Inferior parietal cortex (tissue), 1 donor: Measurements from ENCODE around the gene DOCK11.
"Not testable (repeated sequence)": the region's sequence is repeated elsewhere in the genome, so short reads cannot be mapped to it uniquely, and the experiment has no call there.

ENCODE experiments used
- DNase-seq: peaks from one replicate; pipeline ENCODE4 v3.0.0-alpha.2; 2016; ENCODE audit errors: extremely low spot score

Gene DOCK11

DNA sequence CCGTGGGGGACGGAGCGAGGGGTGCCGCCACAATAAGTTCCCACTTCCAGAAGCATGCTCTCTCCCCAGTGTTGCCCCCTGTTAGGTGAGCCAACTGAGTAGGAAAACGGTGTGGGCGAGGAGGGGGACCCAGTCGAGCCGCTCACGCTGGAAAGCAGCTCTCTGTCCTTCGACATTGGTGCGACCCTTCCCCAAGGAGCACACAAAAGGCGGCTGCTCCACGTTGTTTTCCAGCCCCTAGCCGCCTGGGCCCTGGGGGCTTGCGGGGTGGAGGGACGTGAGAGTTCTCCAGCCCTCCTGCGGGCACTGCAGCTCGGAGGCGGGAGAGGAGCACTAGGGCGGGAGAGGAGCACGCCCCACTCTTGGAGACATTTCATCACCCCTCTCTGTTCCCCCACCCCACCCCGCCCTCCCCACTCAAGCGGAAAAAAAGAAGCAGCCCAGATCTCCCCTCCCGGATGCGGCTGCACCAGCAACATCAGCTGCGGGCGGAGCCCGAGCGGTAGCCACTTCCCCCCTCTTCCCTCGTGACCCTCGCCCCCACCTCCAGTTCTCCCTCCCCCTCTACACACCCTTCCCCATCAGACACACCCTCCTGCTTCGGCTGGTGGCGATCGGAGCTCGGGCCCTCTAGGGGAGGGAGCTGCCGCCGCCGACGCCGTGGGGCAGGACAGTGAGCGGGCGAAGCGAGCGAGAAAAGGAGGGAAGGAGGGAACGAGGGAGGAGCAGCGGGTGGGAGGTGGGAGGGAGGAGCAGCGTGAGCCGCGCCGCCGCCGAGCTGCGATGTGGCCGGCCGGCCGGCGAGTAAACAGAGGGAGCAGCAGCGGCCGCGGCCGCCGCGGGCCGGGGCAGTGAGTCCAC lies at the start of gene DOCK11:
TSS of gene DOCK11 (plus strand) at position 755 of the 861 bp plus-strand sequence. CDS start 157 bp downstream, outside the sequence.
- DNase-seq: peak; percentile 47

GRCh38 chrX:118448273-118448783 lies 47.3 kb upstream of the DOCK11 start:
- no peak for DNase-seq

DNA sequence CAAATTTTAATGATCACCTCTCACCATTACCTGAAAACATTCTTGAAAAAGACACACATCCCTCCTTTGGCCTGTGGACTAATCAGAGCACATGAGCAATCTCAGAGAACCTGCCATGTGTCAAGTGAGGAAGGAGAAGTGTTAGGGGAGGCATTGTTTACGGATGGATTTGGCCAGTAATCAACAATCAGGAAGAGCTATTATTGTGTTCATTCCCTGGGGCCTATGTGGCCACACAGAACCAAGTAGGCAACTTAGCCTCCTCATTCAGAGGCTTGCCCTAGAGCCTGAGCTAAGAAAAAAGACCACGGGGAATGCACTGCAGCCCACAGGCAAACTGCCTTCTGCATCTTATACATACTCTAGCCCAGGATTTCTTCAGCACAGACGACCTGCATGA lies 40.6 kb upstream of the DOCK11 start:
- no peak for DNase-seq

DNA sequence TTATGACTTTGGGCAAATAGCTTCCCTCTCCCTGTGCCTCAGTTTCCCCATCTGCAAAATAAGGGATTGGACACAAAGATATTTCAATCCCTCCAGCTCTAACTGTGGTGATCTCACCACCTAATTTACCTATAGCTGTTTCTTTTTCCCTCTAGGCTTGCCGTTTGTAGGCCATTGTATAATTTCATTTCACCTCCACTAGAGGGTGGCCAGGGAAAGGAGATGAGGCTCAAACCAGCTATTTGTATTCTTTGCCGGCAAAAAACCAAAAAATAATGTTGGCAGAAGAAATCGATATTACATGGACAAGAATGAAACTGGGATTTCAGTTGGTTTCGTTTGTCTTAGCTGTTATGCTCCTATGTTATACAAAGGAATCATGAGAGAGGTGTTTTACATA lies 36.1 kb upstream of the DOCK11 start:
- peak; percentile 55 for DNase-seq

- no peak for DNase-seq
Observed at GRCh38 chrX:118464501-118464900, 31.1 kb upstream of the DOCK11 start.

- no peak for DNase-seq
Observed at GRCh38 chrX:118468122-118468521, 27.5 kb upstream of the DOCK11 start.

DNA sequence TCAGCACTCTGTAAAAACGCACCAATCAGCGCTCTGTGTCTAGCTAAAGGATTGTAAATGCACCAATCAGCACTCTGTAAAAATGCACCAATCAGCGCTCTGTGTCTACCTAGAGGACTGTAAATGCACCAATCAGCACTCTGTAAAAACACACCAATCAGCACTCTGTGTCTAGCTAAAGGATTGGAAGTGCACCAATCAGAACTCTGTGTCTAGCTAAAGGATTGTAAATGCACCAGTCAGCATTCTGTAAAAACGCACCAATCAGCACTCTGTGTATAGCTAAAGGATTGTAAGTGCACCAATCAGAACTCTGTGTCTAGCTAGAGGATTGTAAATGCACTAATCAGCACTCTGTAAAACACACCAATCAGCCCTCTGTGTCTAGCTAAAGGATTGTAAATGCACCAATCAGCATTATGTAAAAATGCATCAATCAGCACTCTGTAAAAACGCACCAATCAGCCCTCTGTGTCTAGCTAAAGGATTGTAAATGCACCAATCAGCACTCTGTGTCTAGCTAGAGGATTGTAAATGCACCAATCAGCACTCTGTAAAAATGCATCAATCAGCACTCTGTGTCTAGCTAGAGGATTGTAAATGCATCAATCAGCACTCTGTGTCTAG lies 24.8 kb upstream of the DOCK11 start:
- not testable (repeated sequence) for DNase-seq

DNA sequence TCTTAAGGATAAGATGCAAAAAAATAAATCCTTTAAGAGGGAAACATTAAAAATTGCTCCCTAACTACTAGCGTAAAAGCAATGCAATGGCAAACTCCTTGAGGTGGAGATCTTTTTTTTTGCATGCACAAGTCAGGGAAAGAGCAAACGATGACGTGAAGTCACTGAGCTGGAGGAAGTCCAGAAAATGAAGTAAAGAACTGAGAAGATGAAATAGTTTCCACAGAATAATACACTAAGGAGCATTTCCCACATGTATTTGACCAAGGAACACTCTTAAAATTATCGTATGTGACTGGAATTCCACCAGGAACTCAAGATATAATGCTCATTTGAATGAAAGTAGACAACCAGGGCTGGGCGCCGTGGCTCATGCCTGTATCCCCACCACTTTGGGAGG lies 21.0 kb upstream of the DOCK11 start:
- DNase-seq: no peak

DNA sequence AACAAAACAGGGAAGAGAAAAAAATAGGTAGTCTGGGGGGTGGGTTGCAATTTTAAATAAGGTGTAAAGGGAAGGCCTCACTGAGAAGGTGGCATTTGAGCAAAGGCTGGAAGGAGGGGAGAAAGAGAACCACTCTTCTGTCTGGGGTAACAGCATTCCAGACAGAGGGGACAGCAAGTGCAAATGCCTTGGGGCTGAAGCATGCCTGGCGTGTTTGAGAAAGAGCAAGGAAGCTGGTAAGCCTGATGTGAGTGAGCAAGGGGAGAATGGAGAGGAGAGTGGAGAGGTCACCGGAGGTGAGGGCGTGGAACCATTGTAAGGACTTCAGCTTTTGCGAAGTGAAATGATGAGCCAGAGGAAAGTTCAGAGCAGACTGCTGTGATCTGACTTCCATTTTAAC lies 19.7 kb upstream of the DOCK11 start:
- DNase-seq: no peak

- no peak for DNase-seq
Observed at GRCh38 chrX:118480172-118480571, 15.4 kb upstream of the DOCK11 start.

- not testable (repeated sequence) for DNase-seq
Observed at GRCh38 chrX:118482384-118482783, 13.2 kb upstream of the DOCK11 start.

GRCh38 chrX:118484216-118484903 lies 11.3 kb upstream of the DOCK11 start:
- DNase-seq: no peak

DNA sequence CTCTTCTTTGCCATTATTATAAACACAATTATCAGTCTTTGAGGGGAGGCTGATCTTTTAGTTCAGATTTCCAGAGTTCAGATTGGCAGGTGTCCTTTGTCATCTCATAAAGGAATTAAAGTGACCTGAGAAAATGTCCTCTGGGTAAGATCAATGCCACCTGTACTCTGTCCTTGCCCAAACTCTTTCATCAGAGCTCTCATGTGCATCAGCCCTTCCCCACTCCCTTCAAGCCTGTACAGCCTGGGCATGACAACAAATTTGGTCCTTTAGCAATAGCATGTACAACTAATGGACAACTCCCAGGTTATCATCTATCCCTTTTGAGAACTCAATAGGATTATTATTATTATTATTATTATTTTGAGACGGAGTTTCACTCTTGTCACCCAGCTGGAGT lies 8.9 kb upstream of the DOCK11 start:
- DNase-seq: not testable (repeated sequence)

- DNase-seq: no peak
Observed at GRCh38 chrX:118493016-118493415, 2.6 kb upstream of the DOCK11 start.

DNA sequence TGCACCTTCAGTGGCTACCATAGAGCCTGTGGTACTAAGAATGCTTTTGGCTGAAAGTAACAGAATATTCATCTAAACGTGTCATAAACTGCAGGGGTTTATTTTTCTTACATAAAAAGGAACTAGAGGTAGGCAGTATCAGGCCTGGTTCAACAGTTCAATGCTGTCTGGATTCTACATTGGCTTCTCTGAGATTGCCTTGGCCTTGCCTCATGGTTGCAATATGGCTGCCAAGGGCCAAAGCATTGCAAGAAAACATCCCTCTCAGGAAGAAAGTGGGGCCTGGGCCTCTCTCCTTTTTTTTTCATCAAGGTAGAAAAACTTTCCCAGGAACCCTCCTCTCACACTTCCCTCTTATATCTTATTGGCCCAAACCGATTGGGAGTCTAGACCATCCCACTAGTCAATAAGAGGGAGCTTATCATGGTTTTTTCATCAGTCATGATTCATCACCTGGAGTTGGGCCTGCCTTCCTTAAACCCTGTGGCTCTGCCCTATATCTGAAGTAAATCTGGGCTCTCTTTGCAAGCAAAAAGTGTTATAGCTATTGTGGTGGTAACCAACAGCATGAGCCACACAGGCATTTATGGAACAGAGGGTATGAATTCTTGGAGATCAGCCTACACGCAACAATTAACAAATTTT lies 1.8 kb upstream of the DOCK11 start:
- no peak for DNase-seq

DNA sequence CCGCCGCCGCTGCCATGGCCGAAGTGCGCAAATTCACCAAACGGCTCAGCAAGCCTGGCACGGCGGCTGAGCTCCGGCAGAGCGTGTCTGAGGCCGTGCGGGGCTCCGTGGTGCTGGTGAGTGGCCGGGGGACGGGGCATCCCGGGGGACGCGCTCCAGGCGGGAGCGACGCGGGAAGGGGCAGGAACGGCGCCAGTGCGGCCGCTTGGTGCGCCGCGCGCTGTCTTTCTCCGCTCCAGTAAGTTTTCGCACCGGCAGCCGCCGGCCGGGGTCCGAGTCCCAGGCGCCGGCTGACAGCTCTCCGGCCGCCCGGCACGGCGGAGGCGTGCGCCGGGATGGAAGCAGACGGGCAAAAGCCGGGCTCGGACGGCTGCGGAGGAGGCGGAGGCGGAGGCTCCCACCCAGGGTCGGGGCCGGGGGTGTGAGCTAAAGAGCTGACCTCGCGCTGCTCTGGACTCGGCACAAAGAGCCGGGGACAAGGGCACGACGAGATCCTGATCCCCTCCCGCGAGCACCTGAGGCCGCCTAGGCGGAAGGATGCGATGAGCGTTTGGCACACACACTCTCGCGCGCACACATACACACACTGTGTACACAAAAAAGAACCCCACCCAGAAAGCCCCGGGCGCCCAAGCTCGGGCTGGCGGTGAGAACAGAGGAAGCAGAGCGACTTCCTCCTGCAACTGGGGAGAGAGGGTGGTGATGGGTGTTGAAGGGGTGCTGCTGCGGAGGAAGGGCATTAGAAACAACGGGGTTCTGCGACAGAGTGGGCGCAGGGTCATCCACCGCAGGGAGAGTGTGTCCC lies 545 bp downstream of the DOCK11 start:
- no peak for DNase-seq

DNA sequence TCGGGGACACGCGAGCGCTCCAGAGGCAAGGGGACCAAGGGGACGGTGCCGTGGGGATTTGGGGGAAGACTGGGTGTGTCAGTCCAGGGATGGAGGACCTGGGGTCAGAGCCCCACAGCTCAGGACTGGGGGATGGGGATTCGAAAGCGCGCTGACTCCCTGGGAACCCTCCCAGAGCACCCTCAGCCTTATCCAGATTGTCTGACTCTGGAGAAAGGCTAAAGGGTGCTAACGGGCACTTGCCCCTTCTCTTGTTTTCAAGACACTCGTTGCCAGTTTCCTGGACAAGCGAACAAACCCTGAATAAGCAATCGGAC lies 1.1 kb downstream of the DOCK11 start:
- DNase-seq: no peak

DNA sequence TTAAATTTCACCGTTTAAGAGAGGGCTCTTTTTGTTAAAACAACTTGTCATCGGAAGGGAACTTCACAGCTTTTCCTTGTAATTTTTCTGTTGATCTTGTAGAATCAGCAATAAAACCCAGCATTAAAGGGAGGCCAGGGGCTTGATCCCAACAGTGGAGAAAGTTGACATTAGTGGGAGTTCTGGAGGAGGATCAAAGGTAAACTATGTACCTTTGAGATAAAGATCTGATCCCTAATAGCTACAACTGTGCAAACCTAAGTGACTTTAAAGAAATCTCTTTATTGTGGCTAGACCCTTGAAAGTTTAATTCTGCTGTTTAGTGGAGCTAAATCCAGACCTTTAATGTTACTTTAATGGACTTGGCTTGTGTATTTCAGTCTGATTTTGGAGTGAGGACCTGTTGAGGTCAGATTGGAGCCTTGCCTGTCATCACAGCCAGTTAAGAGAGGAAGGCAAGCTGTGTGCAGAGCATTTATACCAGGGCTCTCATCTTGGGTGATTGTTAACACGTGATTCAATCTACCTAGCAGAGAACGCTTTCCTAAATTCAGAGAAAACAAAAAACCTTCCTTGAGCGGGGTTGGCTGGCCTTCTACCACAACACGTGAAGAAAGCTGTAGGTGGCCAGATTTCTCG lies 1.7 kb downstream of the DOCK11 start:
- DNase-seq: no peak

- no peak for DNase-seq
Observed at GRCh38 chrX:118498351-118498750, 2.7 kb downstream of the DOCK11 start.

DNA sequence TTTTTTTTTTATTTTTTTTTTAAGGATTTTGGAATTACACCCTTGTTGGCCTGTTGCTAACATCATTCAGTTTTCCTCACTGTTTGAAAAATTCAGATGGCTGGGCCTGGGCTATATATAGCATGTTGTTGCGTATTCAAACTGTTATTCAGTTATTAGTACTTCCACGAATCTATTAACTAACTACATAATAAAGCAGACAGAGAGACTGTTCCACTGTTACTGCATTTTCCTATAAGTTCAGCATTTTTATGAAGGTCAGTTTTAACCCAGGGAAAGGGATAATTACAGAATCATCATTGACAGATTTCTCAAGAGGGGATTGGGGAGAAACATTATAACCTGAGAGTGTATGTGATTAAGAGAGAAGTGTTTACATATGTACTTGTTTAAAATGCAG lies 3.1 kb downstream of the DOCK11 start:
- DNase-seq: no peak

DNA sequence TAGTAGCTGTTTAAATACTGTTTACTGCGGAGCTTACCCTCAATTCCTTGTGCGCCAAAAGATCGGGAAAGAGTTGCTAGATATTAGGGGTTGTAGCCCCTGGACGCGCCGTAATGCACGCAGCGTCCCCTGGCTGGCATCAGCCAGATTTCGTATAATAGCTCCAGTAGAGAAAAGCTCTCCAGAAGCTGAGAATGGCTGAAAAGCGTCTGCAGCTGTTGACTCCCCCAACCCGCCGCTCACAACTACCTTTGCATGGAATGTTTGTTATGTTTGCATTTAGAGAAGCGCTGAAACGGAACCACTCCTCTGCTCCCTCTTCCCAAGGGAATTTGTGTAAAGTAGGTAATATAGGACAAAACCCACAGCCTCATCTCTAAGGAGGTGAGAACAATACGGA lies 3.7 kb downstream of the DOCK11 start:
- no peak for DNase-seq
